Measurements from ENCODE around the gene CHD1L.

- TF ChIP-seq POLR2A (IDR thresholded peaks at IDR 0.05; ENCODE audit: extremely low read depth, insufficient read length) (no peak), CTCF (IDR thresholded peaks at IDR 0.05; ENCODE audit: low read depth, low read length) (no peak), MYC (IDR thresholded peaks at IDR 0.05; ENCODE audit: low read depth, low read length) (no peak)
Observed at GRCh38 chr1:147337040-147337630, 94.7 kb downstream of the CHD1L start.

Measured in NB4 (cell line).